SU-DHL-6 (cell line): ENCODE data around the gene CCL1.

Experiments
- H2AFZ ChIP-seq: fragments of 200-600 bp; sonication (generic); 2 replicates; pipeline ENCODE4 v1.6.1; 2014; ENCODE audit warnings: low read depth, mild to moderate bottlenecking, moderate library complexity, mixed read lengths, antibody characterized with exemption, low read length; ENCODE audit not compliant: severe bottlenecking
- H3F3A ChIP-seq: fragments of 200-600 bp; shearing (Covaris generic); 2 replicates; pipeline ENCODE4 v1.6.0; 2016; ENCODE audit warnings: antibody characterized with exemption, mild to moderate bottlenecking; ENCODE audit not compliant: insufficient read depth
- H3K27ac ChIP-seq: fragments of 200-600 bp; sonication (generic); 2 replicates; pipeline ENCODE4 v1.5.1; 2016; ENCODE audit warnings: low read depth, mild to moderate bottlenecking, low read length, moderate library complexity, mixed read lengths
- H3K27me3 ChIP-seq: fragments of 200-600 bp; sonication (generic), shearing (Covaris generic); 2 replicates; pipeline ENCODE4 v1.6.0; 2014; ENCODE audit warnings: mild to moderate bottlenecking, low read length
- H3K36me3 ChIP-seq: fragments of 200-600 bp; sonication (generic); 2 replicates; pipeline ENCODE4 v1.6.1; 2014; ENCODE audit warnings: mild to moderate bottlenecking, low read length, mixed read lengths
- H3K4me2 ChIP-seq: fragments of 300-600, 200-600 bp; shearing (Covaris generic), sonication (generic); 2 replicates; pipeline ENCODE4 v1.6.0; 2014; ENCODE audit warnings: low read length, low read depth, mild to moderate bottlenecking; ENCODE audit not compliant: poor library complexity, severe bottlenecking
- H3K4me3 ChIP-seq: fragments of 200-600 bp; sonication (generic); 2 replicates; pipeline ENCODE4 v1.5.1; 2014; ENCODE audit warnings: antibody characterized with exemption, low read length, mild to moderate bottlenecking, mixed read lengths; ENCODE audit not compliant: insufficient read depth, poor library complexity, severe bottlenecking
- H3K79me2 ChIP-seq: fragments of 200-600 bp; sonication (generic); 2 replicates; pipeline ENCODE4 v1.6.1; 2014; ENCODE audit warnings: mild to moderate bottlenecking, low read length, moderate library complexity; ENCODE audit not compliant: insufficient read depth
- H3K9ac ChIP-seq: fragments of 200-600 bp; sonication (generic); 2 replicates; pipeline ENCODE4 v1.7.0; 2014; ENCODE audit warnings: mild to moderate bottlenecking, low read length
- H3K9me2 ChIP-seq: fragments of 200-600 bp; sonication (generic); replicated peaks from 2 replicates; pipeline ENCODE4 v1.6.1; 2014; ENCODE audit warnings: low read length; ENCODE audit not compliant: insufficient read depth
- H3K9me3 ChIP-seq: fragments of 200-600 bp; sonication (generic); 2 replicates; pipeline ENCODE4 v1.6.1; 2014; ENCODE audit warnings: low read length, mixed read lengths; ENCODE audit not compliant: insufficient read depth
- H4K20me1 ChIP-seq: fragments of 200-600 bp; sonication (generic); 2 replicates; pipeline ENCODE4 v1.6.1; 2014; ENCODE audit warnings: low read depth, mild to moderate bottlenecking, antibody characterized with exemption, low read length, moderate library complexity, mixed read lengths
- EZH2phosphoT487 ChIP-seq: fragments of 200-600 bp; sonication (generic), shearing (Covaris generic); conservative IDR thresholded peaks from 2 replicates; pipeline ENCODE4 v1.6.1; 2018; ENCODE audit warnings: mild to moderate bottlenecking, antibody characterized with exemption, low read length, moderate library complexity, mixed read lengths
- TF ChIP-seq, protein P1 (sequence below): fragments of 200-600 bp; sonication (generic); IDR thresholded peaks from one replicate; pipeline ENCODE4 v1.5.1; 2017; ENCODE audit warnings: antibody characterized with exemption, mild to moderate bottlenecking, low read length, moderate library complexity; ENCODE audit not compliant: insufficient read depth, poor library complexity, severe bottlenecking

Gene CCL1

DNA sequence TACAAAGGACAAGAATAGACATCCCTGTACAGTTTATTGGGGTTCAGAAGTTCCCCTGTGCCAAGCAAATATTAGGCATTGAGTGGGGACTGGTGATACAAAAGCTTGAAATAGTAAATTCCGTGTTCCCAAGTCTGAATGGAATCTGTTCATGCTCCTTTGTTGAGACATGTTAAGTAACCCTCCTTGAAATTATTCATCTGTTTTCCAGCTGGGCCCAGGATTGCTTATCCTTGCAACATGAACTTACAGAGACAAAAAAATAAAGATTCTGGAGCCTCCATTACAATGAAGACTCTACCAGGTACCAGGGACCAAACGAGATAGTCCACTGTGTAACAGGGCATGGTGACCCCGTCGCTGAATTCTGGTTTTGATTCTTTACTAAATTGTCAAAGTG lies 49.9 kb downstream of the CCL1 start:
- H3K79me2 ChIP-seq: no peaks in the 10 kb centered on the region
- no peaks in the 10 kb centered on the region for H3K9me2 ChIP-seq
- TF ChIP-seq, protein P1, sequence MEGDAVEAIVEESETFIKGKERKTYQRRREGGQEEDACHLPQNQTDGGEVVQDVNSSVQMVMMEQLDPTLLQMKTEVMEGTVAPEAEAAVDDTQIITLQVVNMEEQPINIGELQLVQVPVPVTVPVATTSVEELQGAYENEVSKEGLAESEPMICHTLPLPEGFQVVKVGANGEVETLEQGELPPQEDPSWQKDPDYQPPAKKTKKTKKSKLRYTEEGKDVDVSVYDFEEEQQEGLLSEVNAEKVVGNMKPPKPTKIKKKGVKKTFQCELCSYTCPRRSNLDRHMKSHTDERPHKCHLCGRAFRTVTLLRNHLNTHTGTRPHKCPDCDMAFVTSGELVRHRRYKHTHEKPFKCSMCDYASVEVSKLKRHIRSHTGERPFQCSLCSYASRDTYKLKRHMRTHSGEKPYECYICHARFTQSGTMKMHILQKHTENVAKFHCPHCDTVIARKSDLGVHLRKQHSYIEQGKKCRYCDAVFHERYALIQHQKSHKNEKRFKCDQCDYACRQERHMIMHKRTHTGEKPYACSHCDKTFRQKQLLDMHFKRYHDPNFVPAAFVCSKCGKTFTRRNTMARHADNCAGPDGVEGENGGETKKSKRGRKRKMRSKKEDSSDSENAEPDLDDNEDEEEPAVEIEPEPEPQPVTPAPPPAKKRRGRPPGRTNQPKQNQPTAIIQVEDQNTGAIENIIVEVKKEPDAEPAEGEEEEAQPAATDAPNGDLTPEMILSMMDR: no peak
- TF ChIP-seq EZH2phosphoT487: no peak
- H3K36me3 ChIP-seq: no peaks in the 10 kb centered on the region
- H3K4me3 ChIP-seq: no peak overlapping the region
- no peak overlapping the region for H3K4me2 ChIP-seq
- no peaks in the 10 kb centered on the region for H3K9me3 ChIP-seq
- H4K20me1 ChIP-seq: no peaks in the 10 kb centered on the region
- no peak overlapping the region for H2AFZ ChIP-seq
- no peaks in the 10 kb centered on the region for H3K27me3 ChIP-seq
- H3K9ac ChIP-seq: no peak overlapping the region
- no peak overlapping the region for H3K27ac ChIP-seq
- H3F3A ChIP-seq: no peaks in the 10 kb centered on the region

DNA sequence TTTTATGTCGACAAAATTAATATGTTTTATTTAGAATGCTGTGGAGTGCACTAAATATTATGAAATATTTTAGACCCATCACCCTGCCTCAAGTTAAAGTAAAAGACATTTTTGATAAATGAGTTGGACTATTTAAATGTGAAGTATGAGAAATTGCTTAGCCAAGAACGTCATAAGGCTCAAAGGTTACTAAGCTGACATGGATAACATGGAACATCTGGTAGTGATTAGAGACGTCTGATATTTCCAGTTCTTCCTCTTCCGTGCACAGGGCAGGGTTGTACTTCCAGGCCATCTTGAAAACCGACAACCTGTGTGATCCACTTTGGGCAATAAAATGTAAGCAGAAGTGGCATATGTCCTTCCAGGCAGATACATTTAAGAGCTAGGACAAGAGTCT lies 51.0 kb downstream of the CCL1 start:
- no peak for TF ChIP-seq EZH2phosphoT487
- TF ChIP-seq, protein P1: no peak
- Histone ChIP-seq H4K20me1 (no peaks in the 10 kb centered on the region), H3K4me3 (no peak overlapping the region), H3K9me2 (no peaks in the 10 kb centered on the region), H3K36me3 (no peaks in the 10 kb centered on the region), H3F3A (no peaks in the 10 kb centered on the region), H2AFZ (no peak overlapping the region), H3K79me2 (no peaks in the 10 kb centered on the region), H3K27ac (no peak overlapping the region), H3K9me3 (no peaks in the 10 kb centered on the region), H3K9ac (no peak overlapping the region), H3K4me2 (no peak overlapping the region), H3K27me3 (no peaks in the 10 kb centered on the region)

DNA sequence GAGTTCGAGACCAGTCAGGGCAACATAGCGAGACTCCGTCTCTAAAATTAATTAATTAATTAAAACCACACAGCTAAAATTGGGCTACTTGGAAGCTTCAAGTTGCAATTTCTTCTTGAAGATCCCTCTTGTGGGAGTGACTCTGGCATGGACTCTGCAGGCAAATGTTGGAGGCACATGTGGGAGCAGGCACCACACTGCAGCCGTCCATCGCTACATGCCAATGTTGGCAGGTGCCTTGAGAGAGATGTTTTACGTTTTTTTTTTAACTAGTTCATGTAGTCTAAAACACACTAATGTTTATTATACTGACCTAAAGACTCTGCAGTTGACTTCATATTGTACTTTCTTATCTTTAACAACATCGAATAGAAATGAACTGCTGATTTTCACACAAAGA lies 51.7 kb downstream of the CCL1 start:
- no peak overlapping the region for H3K27ac ChIP-seq
- H3K9me3 ChIP-seq: no peaks in the 10 kb centered on the region
- no peak for TF ChIP-seq EZH2phosphoT487
- TF ChIP-seq, protein P1: no peak
- H4K20me1 ChIP-seq: no peaks in the 10 kb centered on the region
- no peaks in the 10 kb centered on the region for H3F3A ChIP-seq
- H3K27me3 ChIP-seq: no peaks in the 10 kb centered on the region
- no peak overlapping the region for H3K9ac ChIP-seq
- no peak overlapping the region for H3K4me3 ChIP-seq
- no peak overlapping the region for H2AFZ ChIP-seq
- H3K4me2 ChIP-seq: no peak overlapping the region
- H3K79me2 ChIP-seq: no peaks in the 10 kb centered on the region
- no peaks in the 10 kb centered on the region for H3K36me3 ChIP-seq
- H3K9me2 ChIP-seq: no peaks in the 10 kb centered on the region
